Mesenchymal stem cell (in vitro differentiated cells and primary cell): ENCODE measurements around the gene TFCP2L1.

Experiments
- DNase-seq: peaks from one replicate; pipeline ENCODE4 v3.0.0-alpha.2; 2013
- H2AFZ ChIP-seq: one replicate; pipeline ENCODE4 v1.6.1; 2013; ENCODE audit warnings: low read depth, mild to moderate bottlenecking, control low read depth, inconsistent platforms, low read length, moderate library complexity
- H2AK5ac ChIP-seq: 2 replicates; pipeline ENCODE4 v1.6.1; 2013; ENCODE audit warnings: low read length, moderate library complexity, mild to moderate bottlenecking, inconsistent platforms; ENCODE audit not compliant: severe bottlenecking
- H2BK120ac ChIP-seq: one replicate; pipeline ENCODE4 v1.6.1; 2013; ENCODE audit warnings: low read depth, mild to moderate bottlenecking, inconsistent platforms, low read length, moderate library complexity
- H2BK12ac ChIP-seq, 2 experiments: one replicate each; pipeline ENCODE4 v1.6.1; 2013; ENCODE audit warnings: inconsistent platforms in 2 of 2, low read length in 2 of 2, mild to moderate bottlenecking in 2 of 2, moderate library complexity in 2 of 2, control low read depth in 1 of 2
- H2BK15ac ChIP-seq: one replicate; pipeline ENCODE4 v1.6.1; 2013; ENCODE audit warnings: mild to moderate bottlenecking, low read depth, inconsistent platforms; ENCODE audit not compliant: poor library complexity, severe bottlenecking
- H2BK5ac ChIP-seq: 2 replicates; pipeline ENCODE4 v1.6.1; 2013; ENCODE audit warnings: low read depth, mild to moderate bottlenecking, low read length, control low read depth, inconsistent platforms; ENCODE audit not compliant: poor library complexity, severe bottlenecking
- H3K14ac ChIP-seq, 2 experiments: one replicate each; pipeline ENCODE4 v1.6.1; 2013; ENCODE audit warnings: inconsistent platforms in 2 of 2, low read length in 2 of 2, control low read depth in 1 of 2, mild to moderate bottlenecking in 1 of 2, moderate library complexity in 1 of 2
- H3K18ac ChIP-seq, 2 experiments: one replicate each; pipeline ENCODE4 v1.6.1; 2013; ENCODE audit warnings: inconsistent platforms in 2 of 2, low read length in 2 of 2, control low read depth in 1 of 2, low read depth in 1 of 2, mild to moderate bottlenecking in 1 of 2
- H3K23ac ChIP-seq, 2 experiments: one replicate each; pipeline ENCODE4 v1.6.1; 2013; ENCODE audit warnings: inconsistent platforms in 2 of 2, low read length in 2 of 2, mild to moderate bottlenecking in 2 of 2, moderate library complexity in 2 of 2, control low read depth in 1 of 2
- H3K27ac ChIP-seq: 2 replicates; pipeline ENCODE4 v1.5.1; 2013; ENCODE audit warnings: mild to moderate bottlenecking, moderate library complexity, low read length, control low read depth, inconsistent platforms; ENCODE audit not compliant: poor library complexity, severe bottlenecking
- H3K27me3 ChIP-seq, 2 experiments: 2 replicates each; pipeline versions ENCODE4 v1.6.1 to v1.7.0; 2013; ENCODE audit warnings: low read length in 2 of 2, mild to moderate bottlenecking in 2 of 2, moderate library complexity in 2 of 2, control low read depth in 1 of 2, inconsistent platforms in 1 of 2; ENCODE audit not compliant: control insufficient read depth in 1 of 2, insufficient read depth in 1 of 2
- H3K36me3 ChIP-seq, 2 experiments: 2 replicates each; pipeline versions ENCODE4 v1.6.1 to v1.7.0; 2013; ENCODE audit warnings: low read length in 2 of 2, control low read depth in 1 of 2, inconsistent platforms in 1 of 2, low read depth in 1 of 2, mild to moderate bottlenecking in 1 of 2; ENCODE audit not compliant: insufficient read depth in 2 of 2, control insufficient read depth in 1 of 2
- H3K4ac ChIP-seq, 2 experiments: one replicate each; pipeline ENCODE4 v1.6.1; 2013; ENCODE audit warnings: inconsistent platforms in 2 of 2, low read length in 2 of 2, mild to moderate bottlenecking in 2 of 2, moderate library complexity in 2 of 2, control low read depth in 1 of 2, low read depth in 1 of 2
- H3K4me1 ChIP-seq: 2 replicates; pipeline ENCODE4 v1.6.1; 2013; ENCODE audit warnings: low read depth, low read length, control low read depth; ENCODE audit not compliant: control insufficient read depth, insufficient read depth
- H3K4me2 ChIP-seq: 2 replicates; pipeline ENCODE4 v1.6.1; 2013; ENCODE audit warnings: low read length, mild to moderate bottlenecking, inconsistent platforms; ENCODE audit not compliant: poor library complexity, severe bottlenecking
- H3K4me3 ChIP-seq, 2 experiments: 2 replicates each; pipeline versions ENCODE4 v1.5.1 to v1.7.0; 2013; ENCODE audit warnings: low read length in 2 of 2, mild to moderate bottlenecking in 2 of 2, control low read depth in 1 of 2, low read depth in 1 of 2; ENCODE audit not compliant: insufficient read depth in 1 of 2
- H3K79me1 ChIP-seq: replicated peaks from 2 replicates; pipeline ENCODE4 v1.6.1; 2013; ENCODE audit warnings: mild to moderate bottlenecking, control low read depth, low read length, inconsistent platforms; ENCODE audit not compliant: poor library complexity, severe bottlenecking
- H3K9ac ChIP-seq: 2 replicates; pipeline ENCODE4 v1.7.0; 2013; ENCODE audit warnings: mild to moderate bottlenecking, low read length, moderate library complexity
- H3K9me3 ChIP-seq: 2 replicates; pipeline ENCODE4 v1.7.0; 2013; ENCODE audit warnings: mild to moderate bottlenecking, low read length; ENCODE audit not compliant: control insufficient read depth
- H4K8ac ChIP-seq: one replicate; pipeline ENCODE4 v1.6.1; 2013; ENCODE audit warnings: inconsistent platforms, mild to moderate bottlenecking, low read length, moderate library complexity
- H4K91ac ChIP-seq: one replicate; pipeline ENCODE4 v1.6.1; 2013; ENCODE audit warnings: mild to moderate bottlenecking, low read length, inconsistent platforms
- WGBS: methylation state at CpG from one replicate; pipeline ENCODE4 v1.1.7; 2013; ENCODE audit warnings: mixed read lengths; 5-methylcytosine and 5-hydroxymethylcytosine counted together

Gene TFCP2L1

DNA sequence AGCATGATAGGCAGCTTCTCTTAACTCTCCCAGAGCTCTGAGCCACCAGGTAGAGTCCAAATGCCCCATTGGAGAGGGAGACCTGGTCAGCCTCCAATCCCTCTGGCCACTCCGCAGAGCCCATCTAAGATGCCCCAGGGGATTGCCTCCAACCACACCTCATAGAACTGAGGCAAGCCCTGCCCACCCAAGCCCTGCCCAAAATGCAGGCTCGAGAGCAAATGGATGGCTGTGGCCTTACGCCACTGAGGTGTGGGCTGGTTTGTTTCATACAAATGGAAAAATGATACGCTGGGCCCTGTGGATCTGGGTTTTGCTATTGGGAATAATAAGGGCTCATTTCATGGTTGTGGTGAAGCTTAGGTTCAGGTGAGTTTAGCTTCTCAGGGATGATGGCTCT lies 3.0 kb upstream of the TFCP2L1 start:
- no peak overlapping the region for H2BK120ac ChIP-seq
- no peak overlapping the region for H3K4me3 ChIP-seq
- H3K79me1 ChIP-seq: no peaks in the 10 kb centered on the region
- no peaks in the 10 kb centered on the region for H3K36me3 ChIP-seq
- no peak overlapping the region for H3K4ac ChIP-seq
- H2BK12ac ChIP-seq: no peak overlapping the region
- H4K8ac ChIP-seq: no peak overlapping the region
- H2BK15ac ChIP-seq: no peak overlapping the region
- H3K9me3 ChIP-seq: no peaks in the 10 kb centered on the region
- H4K91ac ChIP-seq: no peak overlapping the region
- no peak overlapping the region for H2AK5ac ChIP-seq
- no peak overlapping the region for H3K23ac ChIP-seq
- no peak for DNase-seq
- no peak overlapping the region for H3K27ac ChIP-seq
- H3K4me2 ChIP-seq: no peak overlapping the region
- H3K18ac ChIP-seq: no peak overlapping the region
- WGBS: 92% methylated on average over 4 of the region's 4 CpGs
- peaks cover 12% of the 10 kb centered on the region for H3K4me1 ChIP-seq
- no peak overlapping the region for H2AFZ ChIP-seq
- no peak overlapping the region for H3K9ac ChIP-seq
- H3K27me3 ChIP-seq: peaks cover 40 to 51% of the 10 kb centered on the region in 2 experiments
- H3K14ac ChIP-seq: no peak overlapping the region
- no peak overlapping the region for H2BK5ac ChIP-seq

DNA sequence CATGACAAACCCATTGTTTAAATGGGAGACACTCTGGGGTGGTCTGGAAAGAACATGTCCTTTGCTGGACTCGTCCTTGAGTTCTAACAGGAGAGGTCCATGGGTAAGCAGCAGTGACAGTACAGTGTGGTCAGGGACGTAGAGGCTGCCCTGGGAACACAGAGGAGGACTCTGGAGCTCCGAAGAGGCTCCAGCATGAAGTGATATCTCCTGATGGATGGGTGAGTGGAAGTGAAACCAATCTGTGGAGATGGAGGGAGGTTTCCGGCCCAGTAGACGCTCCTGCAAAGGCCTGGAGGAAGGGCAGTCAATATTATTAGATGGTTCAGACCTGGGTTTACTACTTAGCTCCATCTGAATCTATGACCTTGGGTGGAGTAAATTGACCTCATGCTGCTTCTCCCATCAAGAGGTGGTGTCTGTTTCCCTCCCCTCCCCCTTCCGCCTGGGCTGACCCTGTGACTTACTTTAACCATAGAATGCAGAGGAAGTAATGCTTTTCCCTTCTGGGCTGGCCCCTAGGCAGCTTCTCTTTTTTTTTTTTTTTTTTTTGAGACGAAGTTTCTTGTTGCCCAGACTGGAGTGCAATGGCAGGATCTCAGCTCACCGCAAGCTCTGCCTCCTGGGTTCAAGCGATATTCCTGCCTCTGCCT lies 2.3 kb upstream of the TFCP2L1 start:
- Histone ChIP-seq H4K8ac (no peak overlapping the region), H2BK120ac (no peak overlapping the region), H2AFZ (no peak overlapping the region), H3K27ac (no peak overlapping the region), H3K9me3 (no peaks in the 10 kb centered on the region), H3K4me1 (peaks cover 12% of the 10 kb centered on the region), H3K4ac (no peak overlapping the region), H2AK5ac (no peak overlapping the region), H3K4me2 (no peak overlapping the region), H3K23ac (no peak overlapping the region), H3K9ac (no peak overlapping the region), H3K36me3 (no peaks in the 10 kb centered on the region), H3K79me1 (no peaks in the 10 kb centered on the region), H4K91ac (no peak overlapping the region), H2BK12ac (no peak overlapping the region), H3K18ac (no peak overlapping the region), H2BK5ac (no peak overlapping the region), H2BK15ac (no peak overlapping the region), H3K4me3 (no peak overlapping the region), H3K14ac (no peak overlapping the region), H3K27me3 (peaks cover 45 to 58% of the 10 kb centered on the region in 2 experiments)
- 74% methylated on average over 9 of the region's 9 CpGs for WGBS
- DNase-seq: no peak

DNA sequence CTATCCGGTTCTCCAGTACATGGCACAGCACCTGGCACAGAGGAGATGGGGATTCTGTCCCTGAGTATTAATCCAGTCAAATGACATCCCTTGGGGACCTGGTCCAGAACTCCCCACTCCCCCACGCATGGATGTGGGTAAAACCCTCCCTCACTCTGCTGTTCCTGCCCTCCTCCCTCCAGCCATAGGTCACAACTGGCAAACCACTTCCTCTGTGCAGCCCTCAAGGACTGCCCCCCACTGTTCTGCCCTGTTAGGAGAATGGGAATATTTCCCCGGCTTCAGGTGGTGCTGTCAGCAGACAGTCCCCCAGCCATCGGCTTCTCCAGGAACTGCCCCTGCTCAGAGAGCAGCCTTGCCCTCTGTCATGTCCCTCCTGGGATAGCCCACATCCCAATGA lies 1.5 kb upstream of the TFCP2L1 start:
- H3K9ac ChIP-seq: no peak overlapping the region
- no peaks in the 10 kb centered on the region for H3K79me1 ChIP-seq
- no peak overlapping the region for H3K4me3 ChIP-seq
- peaks cover 12% of the 10 kb centered on the region for H3K4me1 ChIP-seq
- H3K4ac ChIP-seq: no peak overlapping the region
- WGBS: 70% methylated on average over 4 of the region's 4 CpGs
- no peaks in the 10 kb centered on the region for H3K36me3 ChIP-seq
- no peak overlapping the region for H2BK12ac ChIP-seq
- no peak overlapping the region for H2AK5ac ChIP-seq
- peaks cover 45 to 60% of the 10 kb centered on the region in 2 experiments for H3K27me3 ChIP-seq
- H3K27ac ChIP-seq: no peak overlapping the region
- no peak overlapping the region for H2AFZ ChIP-seq
- H3K4me2 ChIP-seq: no peak overlapping the region
- no peak overlapping the region for H4K91ac ChIP-seq
- no peak overlapping the region for H2BK15ac ChIP-seq
- no peak overlapping the region for H2BK5ac ChIP-seq
- H3K23ac ChIP-seq: no peak overlapping the region
- no peaks in the 10 kb centered on the region for H3K9me3 ChIP-seq
- no peak overlapping the region for H3K14ac ChIP-seq
- DNase-seq: no peak
- no peak overlapping the region for H4K8ac ChIP-seq
- H3K18ac ChIP-seq: no peak overlapping the region
- no peak overlapping the region for H2BK120ac ChIP-seq

DNA sequence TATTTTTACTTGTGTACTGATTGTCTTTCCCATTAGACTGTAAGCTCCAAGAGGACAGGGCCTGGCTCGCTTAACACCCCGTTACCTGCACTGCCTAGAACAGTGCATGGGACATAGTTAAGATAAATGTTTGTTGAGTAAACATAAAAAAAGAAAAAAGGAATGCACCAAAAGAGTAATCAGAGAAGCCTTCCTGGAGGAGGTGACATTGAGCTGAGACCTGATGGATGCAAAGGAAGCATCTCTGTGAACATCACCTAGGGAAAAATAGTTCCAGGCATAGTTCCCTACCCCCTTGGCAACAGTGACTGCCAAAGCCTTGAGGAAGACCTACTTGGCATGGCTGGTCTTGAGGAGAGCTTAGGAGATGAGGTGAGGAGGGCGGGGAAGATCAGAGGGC lies 924 bp upstream of the TFCP2L1 start:
- H2AFZ ChIP-seq: no peak overlapping the region
- H3K9me3 ChIP-seq: no peaks in the 10 kb centered on the region
- H4K91ac ChIP-seq: no peak overlapping the region
- H3K79me1 ChIP-seq: no peaks in the 10 kb centered on the region
- H3K14ac ChIP-seq: no peak overlapping the region
- peaks cover 12% of the 10 kb centered on the region for H3K4me1 ChIP-seq
- no peaks in the 10 kb centered on the region for H3K36me3 ChIP-seq
- 99% methylated on average over 3 of the region's 3 CpGs for WGBS
- H3K23ac ChIP-seq: no peak overlapping the region
- no peak overlapping the region for H2BK120ac ChIP-seq
- DNase-seq: no peak
- H2AK5ac ChIP-seq: no peak overlapping the region
- H2BK15ac ChIP-seq: no peak overlapping the region
- H3K4me3 ChIP-seq: no peak overlapping the region
- no peak overlapping the region for H2BK5ac ChIP-seq
- H3K9ac ChIP-seq: no peak overlapping the region
- H2BK12ac ChIP-seq: no peak overlapping the region
- H3K27me3 ChIP-seq: peaks cover 50 to 55% of the 10 kb centered on the region in 2 experiments
- no peak overlapping the region for H3K27ac ChIP-seq
- H4K8ac ChIP-seq: no peak overlapping the region
- H3K4ac ChIP-seq: no peak overlapping the region
- no peak overlapping the region for H3K4me2 ChIP-seq
- no peak overlapping the region for H3K18ac ChIP-seq
